Prostate gland (tissue), 2 donors: ENCODE data around the gene NR1H2.

Source experiments
- CTCF ChIP-seq, 4 experiments: fragments of 200-600 bp in 2 of 4; fragments of 450-650 bp in 2 of 4; sonication (generic) in 2 of 4; IDR thresholded peaks; 1 replicate in 3 of 4; 2 replicates in 1 of 4; pipeline ENCODE4 v1.5.1; 2016 to 2019; ENCODE audit warnings: antibody characterized with exemption in 4 of 4, mild to moderate bottlenecking in 2 of 4, moderate library complexity in 2 of 4
- POLR2A ChIP-seq: fragments of 450-650 bp; IDR thresholded peaks from one replicate; pipeline ENCODE4 v1.6.1; 2016; ENCODE audit warnings: antibody characterized with exemption, mild to moderate bottlenecking

- TF ChIP-seq POLR2A (no peak), CTCF (IDR thresholded peaks at IDR 0.05) (no peak)
These were observed 44.6 kb downstream of the NR1H2 start for GRCh38 chr19:50420808-50421207.
